Measurements from ENCODE around the gene IGSF23.

Gene IGSF23

DNA sequence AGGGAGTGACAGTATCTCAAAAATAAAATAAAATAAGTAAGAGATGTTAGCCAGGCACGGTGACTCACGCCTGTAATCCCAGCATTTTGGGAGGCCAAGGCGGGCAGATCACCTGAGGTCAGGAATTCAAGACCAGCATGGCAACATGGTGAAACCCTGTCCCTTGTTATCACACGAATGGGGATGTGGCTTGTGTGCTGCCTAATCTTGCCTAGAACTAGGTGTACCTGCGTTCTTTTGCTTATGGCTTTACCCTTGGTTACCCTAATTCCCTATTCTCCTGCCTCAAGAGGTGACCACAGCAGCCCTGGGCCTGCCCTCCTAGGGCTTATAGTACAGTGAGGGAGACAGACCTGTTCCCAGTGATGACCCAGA, 24.0 kb downstream of the IGSF23 start:
- H3K4me3 ChIP-seq (ENCODE audit: low read depth, low read length, poor library complexity, severe bottlenecking): no peak overlapping the region
- H3K4me1 ChIP-seq (ENCODE audit: insufficient read depth, low read length, severe bottlenecking): no peaks in the 10 kb centered on the region
- H3K4me2 ChIP-seq (ENCODE audit: low read length): no peak overlapping the region
- no peak overlapping the region for H3K9ac ChIP-seq (ENCODE audit: low read length)
- no peaks in the 10 kb centered on the region for H3K27me3 ChIP-seq (ENCODE audit: insufficient read depth, low read length)
- no peaks in the 10 kb centered on the region for H4K20me1 ChIP-seq (ENCODE audit: insufficient read depth, low read length)
- H3K36me3 ChIP-seq (ENCODE audit: insufficient read depth, low read length): no peaks in the 10 kb centered on the region
- no peaks in the 10 kb centered on the region for H3K9me2 ChIP-seq (ENCODE audit: low read depth, low read length)
- TF ChIP-seq, protein P1, sequence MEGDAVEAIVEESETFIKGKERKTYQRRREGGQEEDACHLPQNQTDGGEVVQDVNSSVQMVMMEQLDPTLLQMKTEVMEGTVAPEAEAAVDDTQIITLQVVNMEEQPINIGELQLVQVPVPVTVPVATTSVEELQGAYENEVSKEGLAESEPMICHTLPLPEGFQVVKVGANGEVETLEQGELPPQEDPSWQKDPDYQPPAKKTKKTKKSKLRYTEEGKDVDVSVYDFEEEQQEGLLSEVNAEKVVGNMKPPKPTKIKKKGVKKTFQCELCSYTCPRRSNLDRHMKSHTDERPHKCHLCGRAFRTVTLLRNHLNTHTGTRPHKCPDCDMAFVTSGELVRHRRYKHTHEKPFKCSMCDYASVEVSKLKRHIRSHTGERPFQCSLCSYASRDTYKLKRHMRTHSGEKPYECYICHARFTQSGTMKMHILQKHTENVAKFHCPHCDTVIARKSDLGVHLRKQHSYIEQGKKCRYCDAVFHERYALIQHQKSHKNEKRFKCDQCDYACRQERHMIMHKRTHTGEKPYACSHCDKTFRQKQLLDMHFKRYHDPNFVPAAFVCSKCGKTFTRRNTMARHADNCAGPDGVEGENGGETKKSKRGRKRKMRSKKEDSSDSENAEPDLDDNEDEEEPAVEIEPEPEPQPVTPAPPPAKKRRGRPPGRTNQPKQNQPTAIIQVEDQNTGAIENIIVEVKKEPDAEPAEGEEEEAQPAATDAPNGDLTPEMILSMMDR (IDR thresholded peaks at IDR 0.05; ENCODE audit: low read length): no peak
- TF ChIP-seq EZH2 (IDR thresholded peaks at IDR 0.05; ENCODE audit: borderline replicate concordance, low read length): no peak
- H3K27ac ChIP-seq (ENCODE audit: low read depth, low read length, poor library complexity, severe bottlenecking): no peak overlapping the region
- no peaks in the 10 kb centered on the region for H3K79me2 ChIP-seq (ENCODE audit: insufficient read depth, low read length)
- no peak overlapping the region for H2AFZ ChIP-seq (ENCODE audit: low read length)
- no peaks in the 10 kb centered on the region for H3F3A ChIP-seq (ENCODE audit: insufficient read depth, low read length)
- no peaks in the 10 kb centered on the region for H3K9me3 ChIP-seq (ENCODE audit: low read length)

DNA sequence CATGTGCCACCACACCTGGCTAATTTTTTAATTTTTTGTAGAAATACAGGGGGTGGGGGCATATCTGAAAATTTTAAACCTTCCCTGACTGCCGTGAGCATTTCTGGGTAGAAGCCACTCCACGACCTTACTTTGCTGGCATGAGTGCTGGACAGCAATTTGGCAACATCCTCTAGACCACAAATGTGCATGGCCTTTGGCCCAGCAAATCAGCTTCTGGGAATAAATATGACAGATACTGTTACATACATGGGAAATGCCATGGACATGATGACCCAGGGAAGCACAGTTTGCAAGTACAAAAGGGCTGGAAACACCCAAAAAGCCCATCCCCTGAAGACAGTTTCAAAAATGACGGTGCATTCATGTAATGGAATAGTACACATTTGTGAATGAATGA, 27.2 kb downstream of the IGSF23 start:
- H3K9me3 ChIP-seq (ENCODE audit: low read length): no peaks in the 10 kb centered on the region
- TF ChIP-seq, protein P1 (IDR thresholded peaks at IDR 0.05; ENCODE audit: low read length): no peak
- no peak for TF ChIP-seq EZH2 (IDR thresholded peaks at IDR 0.05; ENCODE audit: borderline replicate concordance, low read length)
- no peak overlapping the region for H2AFZ ChIP-seq (ENCODE audit: low read length)
- H3K27ac ChIP-seq (ENCODE audit: low read depth, low read length, poor library complexity, severe bottlenecking): no peak overlapping the region
- no peak overlapping the region for H3K4me2 ChIP-seq (ENCODE audit: low read length)
- no peaks in the 10 kb centered on the region for H3K79me2 ChIP-seq (ENCODE audit: insufficient read depth, low read length)
- H3K9me2 ChIP-seq (ENCODE audit: low read depth, low read length): no peaks in the 10 kb centered on the region
- no peaks in the 10 kb centered on the region for H3K27me3 ChIP-seq (ENCODE audit: insufficient read depth, low read length)
- no peaks in the 10 kb centered on the region for H4K20me1 ChIP-seq (ENCODE audit: insufficient read depth, low read length)
- H3K9ac ChIP-seq (ENCODE audit: low read length): no peak overlapping the region
- no peaks in the 10 kb centered on the region for H3K36me3 ChIP-seq (ENCODE audit: insufficient read depth, low read length)
- no peaks in the 10 kb centered on the region for H3K4me1 ChIP-seq (ENCODE audit: insufficient read depth, low read length, severe bottlenecking)
- H3F3A ChIP-seq (ENCODE audit: insufficient read depth, low read length): no peaks in the 10 kb centered on the region
- H3K4me3 ChIP-seq (ENCODE audit: low read depth, low read length, poor library complexity, severe bottlenecking): no peak overlapping the region

DNA sequence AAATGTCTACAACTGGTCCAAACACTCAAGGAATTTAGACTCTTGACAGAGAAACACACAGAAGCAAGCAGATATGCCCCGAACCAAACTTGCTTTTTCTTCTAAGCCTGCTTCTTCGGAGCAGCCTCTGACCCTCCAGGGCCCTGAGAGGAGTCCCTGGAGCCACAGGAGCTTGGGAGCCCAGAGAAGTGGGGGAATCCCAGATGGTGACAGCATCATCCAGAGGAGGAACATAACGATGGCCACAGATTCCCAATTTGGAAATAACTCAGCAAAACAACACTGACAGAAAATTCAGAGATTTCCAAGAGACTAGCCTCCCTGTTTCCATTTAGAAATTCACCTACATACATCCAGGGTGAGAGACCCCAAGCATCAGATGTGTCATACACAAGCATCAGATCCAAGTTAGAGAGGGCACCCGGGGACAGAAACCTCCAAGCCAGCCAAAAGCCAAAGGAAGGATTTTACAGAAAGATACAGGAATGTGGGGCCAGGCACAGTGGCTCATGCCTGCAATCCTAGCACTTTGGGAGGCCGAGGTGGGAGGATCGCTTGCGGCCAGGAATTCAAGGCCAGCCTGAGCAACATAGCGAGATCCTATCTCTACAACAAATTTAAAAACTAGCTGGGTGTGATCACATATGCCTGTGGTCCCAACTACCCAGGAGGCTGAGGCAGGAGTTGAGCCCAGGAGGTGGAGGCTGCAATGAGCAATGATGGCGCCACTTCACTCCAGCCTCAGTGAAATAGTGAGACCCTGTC, 28.3 kb downstream of the IGSF23 start:
- H3K4me1 ChIP-seq (ENCODE audit: insufficient read depth, low read length, severe bottlenecking): no peaks in the 10 kb centered on the region
- H3K9ac ChIP-seq (ENCODE audit: low read length): no peak overlapping the region
- H3K4me2 ChIP-seq (ENCODE audit: low read length): no peak overlapping the region
- H3K9me2 ChIP-seq (ENCODE audit: low read depth, low read length): no peaks in the 10 kb centered on the region
- no peak overlapping the region for H3K4me3 ChIP-seq (ENCODE audit: low read depth, low read length, poor library complexity, severe bottlenecking)
- H3K9me3 ChIP-seq (ENCODE audit: low read length): no peaks in the 10 kb centered on the region
- H3K36me3 ChIP-seq (ENCODE audit: insufficient read depth, low read length): no peaks in the 10 kb centered on the region
- H3K79me2 ChIP-seq (ENCODE audit: insufficient read depth, low read length): no peaks in the 10 kb centered on the region
- TF ChIP-seq, protein P1 (IDR thresholded peaks at IDR 0.05; ENCODE audit: low read length): no peak
- TF ChIP-seq EZH2 (IDR thresholded peaks at IDR 0.05; ENCODE audit: borderline replicate concordance, low read length): no peak
- no peak overlapping the region for H2AFZ ChIP-seq (ENCODE audit: low read length)
- H4K20me1 ChIP-seq (ENCODE audit: insufficient read depth, low read length): no peaks in the 10 kb centered on the region
- H3F3A ChIP-seq (ENCODE audit: insufficient read depth, low read length): no peaks in the 10 kb centered on the region
- H3K27ac ChIP-seq (ENCODE audit: low read depth, low read length, poor library complexity, severe bottlenecking): no peak overlapping the region
- no peaks in the 10 kb centered on the region for H3K27me3 ChIP-seq (ENCODE audit: insufficient read depth, low read length)
